Astrocyte of the cerebellum (primary cell): Measurements from ENCODE around the gene ELP4.

Source experiments
- DNase-seq: peaks from one replicate; pipeline ENCODE4 v3.0.0-alpha.2; 2011; ENCODE audit warnings: low read depth
- H3K4me3 ChIP-seq: 2 replicates; pipeline ENCODE4 v1.5.1; 2011; ENCODE audit warnings: mild to moderate bottlenecking, low read depth, low read length, moderate library complexity
- CTCF ChIP-seq: IDR thresholded peaks from 2 replicates; pipeline ENCODE4 v1.5.1; 2012; ENCODE audit warnings: low read length, low read depth, moderate library complexity, mild to moderate bottlenecking; ENCODE audit errors: missing control alignments
- in situ Hi-C: cut with HindIII; loops from 2 replicates; pipeline ENCODE4 v1.10.0; 2017; ENCODE audit warnings: low sequenced_read_pairs

Gene ELP4

DNA sequence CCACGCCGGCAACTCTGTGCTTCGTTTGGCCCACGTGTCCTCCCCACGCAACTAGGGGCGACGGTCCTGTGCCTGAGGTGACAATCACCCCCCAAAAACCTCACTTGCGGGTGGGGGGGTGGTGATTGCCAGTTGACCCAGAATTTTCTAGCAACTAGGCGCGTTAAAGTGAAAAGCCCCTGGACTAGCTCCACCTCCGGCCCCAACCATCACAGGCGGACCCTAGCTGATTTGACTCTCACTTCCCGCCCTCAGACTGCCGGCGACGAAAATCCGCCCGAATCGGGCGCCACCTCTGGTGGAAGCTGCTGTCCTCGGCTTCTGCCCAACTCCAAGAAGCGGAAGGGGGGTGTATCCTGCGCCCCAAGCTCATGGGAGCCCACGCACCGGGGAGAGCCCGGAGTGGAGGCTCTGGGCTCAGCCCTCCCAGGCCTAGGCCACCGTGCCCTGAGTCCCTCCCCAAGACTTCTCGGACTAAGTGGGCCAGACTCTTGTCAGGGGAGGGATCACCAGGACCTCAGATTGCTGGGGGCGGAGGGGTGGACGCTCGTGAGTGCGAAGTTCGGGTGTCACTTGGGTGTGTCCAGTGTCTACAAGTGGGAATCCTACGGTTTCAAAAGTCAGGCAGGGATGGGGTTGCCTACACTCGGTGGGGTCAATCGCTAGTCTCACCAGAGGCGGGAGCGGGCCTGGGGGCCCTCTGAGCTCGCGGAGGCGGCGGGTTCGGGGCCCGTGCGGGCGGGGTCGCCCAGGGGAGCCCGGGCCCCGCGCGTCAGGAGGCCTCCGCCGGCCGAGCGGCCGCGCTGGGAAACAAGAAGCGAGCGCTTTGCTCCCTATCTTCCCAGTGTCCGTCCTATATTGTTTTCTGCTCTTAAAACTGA is 289.2 kb downstream of the ELP4 start:
- DNase-seq = no peak
- TF ChIP-seq CTCF = peak; percentile 51
- in situ Hi-C loops = no loop called here
- H3K4me3 ChIP-seq = peak overlapping the region; percentile 18

DNA sequence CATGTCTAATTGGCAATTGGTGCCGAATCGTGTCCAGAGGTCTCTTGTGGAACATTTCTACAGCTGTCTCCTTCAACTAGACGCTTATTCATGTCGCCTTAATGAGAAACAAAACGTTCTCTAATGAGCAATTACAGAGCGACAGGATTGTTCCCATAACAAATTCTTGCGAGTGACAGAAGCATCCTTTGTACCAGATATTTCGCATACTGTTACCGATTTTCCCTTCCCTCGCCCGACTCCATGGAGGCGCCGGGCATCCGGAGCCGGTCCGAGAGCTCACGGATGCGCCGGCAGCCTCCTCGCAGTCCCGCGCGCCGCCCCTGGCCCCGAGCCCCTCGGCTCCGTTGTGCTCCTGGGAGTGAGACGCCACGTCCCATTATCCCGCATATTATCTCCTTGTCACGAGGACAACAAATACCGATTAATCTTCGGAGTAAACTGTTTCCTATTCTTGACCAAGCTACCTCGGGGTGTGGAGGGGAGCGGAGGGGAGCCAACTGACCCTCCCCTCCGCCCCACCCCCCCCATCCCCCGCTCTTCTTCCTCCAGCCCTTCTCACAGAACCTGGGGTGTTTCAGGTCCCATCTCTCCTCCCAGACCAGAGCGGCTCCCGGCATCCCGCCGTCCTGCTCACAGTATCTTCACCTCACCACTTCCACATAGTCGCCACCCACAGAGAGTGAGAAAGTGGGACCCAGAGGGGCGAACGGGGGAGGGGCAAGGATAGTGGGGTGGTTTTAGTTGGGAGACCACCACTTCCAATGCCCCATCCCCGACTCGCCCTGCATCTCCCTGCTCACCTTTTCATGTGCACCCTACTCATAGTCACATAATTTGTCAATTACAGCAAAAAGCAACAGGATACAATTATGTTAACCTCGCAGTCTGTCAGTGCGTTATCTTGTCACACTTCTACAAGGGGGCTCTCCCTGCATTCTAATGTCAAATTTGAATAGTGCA is 290.1 kb downstream of the ELP4 start:
- peak overlapping the region; percentile 18 for H3K4me3 ChIP-seq
- TF ChIP-seq CTCF = no peak
- in situ Hi-C loops = no loop called here
- no peak for DNase-seq

DNA sequence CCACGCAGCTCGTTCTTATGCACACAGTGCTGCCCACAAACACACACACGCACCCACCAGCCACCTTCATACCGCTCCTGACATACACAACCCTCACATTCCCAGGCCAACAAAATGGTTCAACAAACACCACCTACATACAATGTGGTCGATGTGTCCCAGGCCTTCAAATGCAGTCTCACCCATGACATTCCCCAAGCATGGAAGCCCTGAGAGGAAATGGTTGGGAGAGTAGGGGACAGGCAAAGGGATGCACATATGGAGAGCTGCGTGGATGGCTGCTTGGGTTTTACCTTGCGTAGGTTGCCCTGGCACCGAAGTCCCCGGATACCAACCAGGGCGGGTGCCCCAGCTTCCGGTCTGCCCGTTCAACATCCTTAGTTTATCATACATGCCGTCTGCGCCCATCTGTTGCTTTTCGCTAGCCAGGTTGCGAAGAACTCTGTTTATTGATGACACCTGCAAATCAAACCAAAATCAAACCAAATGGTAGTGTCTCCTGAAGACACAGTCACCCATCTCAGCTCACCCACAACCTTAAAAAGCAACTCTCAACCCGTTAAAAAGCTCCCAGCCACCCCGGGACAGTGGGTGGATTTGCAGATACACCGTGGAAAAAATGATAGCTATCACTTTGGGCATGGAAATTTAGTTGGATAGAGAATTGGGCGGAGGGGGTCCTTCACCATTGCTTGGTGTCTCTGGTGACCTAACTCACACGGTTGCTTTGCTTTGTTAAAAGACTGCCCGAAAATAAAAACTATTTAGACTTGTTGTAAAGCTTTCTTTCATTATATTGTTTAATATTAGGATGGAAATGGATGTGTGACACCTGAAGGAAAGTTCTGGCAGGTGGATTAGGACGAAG is 291.1 kb downstream of the ELP4 start:
- in situ Hi-C loops = no loop called here
- no peak for DNase-seq
- H3K4me3 ChIP-seq = no peak overlapping the region

GRCh38 chr11:31801298-31801702 is 291.7 kb downstream of the ELP4 start:
- TF ChIP-seq CTCF = no peak
- no peak overlapping the region for H3K4me3 ChIP-seq
- in situ Hi-C loops = no loop called here
- DNase-seq = no peak

More for the DNA sequence above, 291.1 kb downstream of the ELP4 start:
- no peak for TF ChIP-seq CTCF

GRCh38 chr11:31802000-31802551 is 292.5 kb downstream of the ELP4 start:
- TF ChIP-seq CTCF = no peak
- in situ Hi-C loops = no loop called here
- no peak overlapping the region for H3K4me3 ChIP-seq
- no peak for DNase-seq
